CD4-positive, alpha-beta T cell treated with Interferon gamma for 1 hour (primary cell): ENCODE data around the gene AKR7A3.
"Not testable (repeated sequence)": the region's sequence is repeated elsewhere in the genome, so short reads cannot be mapped to it uniquely, and the experiment has no call there.

ENCODE experiments used
- DNase-seq: peaks from one replicate; pipeline ENCODE4 v3.0.0-alpha.2; 2020

AKR7A3 gene

GRCh38 chr1:19287436-19288185 is 959 bp downstream of the AKR7A3 start:
- DNase-seq: no peak

- DNase-seq: not testable (repeated sequence)
Observed at GRCh38 chr1:19285807-19286206, 2.8 kb downstream of the AKR7A3 start.

GRCh38 chr1:19285366-19285765 is 3.2 kb downstream of the AKR7A3 start:
- DNase-seq: not testable (repeated sequence)

GRCh38 chr1:19284881-19285280 is 3.7 kb downstream of the AKR7A3 start:
- DNase-seq: no peak

- no peak for DNase-seq
Observed at GRCh38 chr1:19283891-19284290, 4.7 kb downstream of the AKR7A3 start.

- no peak for DNase-seq
Observed at GRCh38 chr1:19274636-19275035, 13.9 kb downstream of the AKR7A3 start.

- not testable (repeated sequence) for DNase-seq
Observed at GRCh38 chr1:19273844-19274531, 14.6 kb downstream of the AKR7A3 start.

- no peak for DNase-seq
Observed at GRCh38 chr1:19273106-19273843, 15.3 kb downstream of the AKR7A3 start.

GRCh38 chr1:19272064-19272463 is 16.5 kb downstream of the AKR7A3 start:
- no peak for DNase-seq

GRCh38 chr1:19270343-19270730 is 18.2 kb downstream of the AKR7A3 start:
- not testable (repeated sequence) for DNase-seq

- not testable (repeated sequence) for DNase-seq
Observed at GRCh38 chr1:19269427-19270342, 18.9 kb downstream of the AKR7A3 start.

GRCh38 chr1:19268445-19268844 is 20.1 kb downstream of the AKR7A3 start:
- no peak for DNase-seq

GRCh38 chr1:19262744-19263143 is 25.8 kb downstream of the AKR7A3 start:
- no peak for DNase-seq

- no peak for DNase-seq
Observed at GRCh38 chr1:19262047-19262446, 26.5 kb downstream of the AKR7A3 start.

GRCh38 chr1:19260211-19261138 is 28.1 kb downstream of the AKR7A3 start:
- DNase-seq: no peak

GRCh38 chr1:19258353-19258752 is 30.2 kb downstream of the AKR7A3 start:
- no peak for DNase-seq

- no peak for DNase-seq
Observed at GRCh38 chr1:19257178-19257914, 31.2 kb downstream of the AKR7A3 start.

GRCh38 chr1:19256301-19256700 is 32.3 kb downstream of the AKR7A3 start:
- DNase-seq: not testable (repeated sequence)

- no peak for DNase-seq
Observed at GRCh38 chr1:19255288-19255687, 33.3 kb downstream of the AKR7A3 start.

- no peak for DNase-seq
Observed at GRCh38 chr1:19254416-19254815, 34.2 kb downstream of the AKR7A3 start.
